SK-N-SH (cell line): ENCODE measurements around the gene TMEM223. TPM values are rescaled to one million over a fixed set of nuclear protein-coding genes. Genes with fewer than 3 reads are reported as not detected.
"Not testable (repeated sequence)": the region's sequence is repeated elsewhere in the genome, so short reads cannot be mapped to it uniquely, and the experiment has no call there.

ENCODE experiments used
- CTCF ChIA-PET: fragments of 300-600, 350-600 bp; formaldehyde crosslinking; extraction: SDS; loops from one replicate; lab custom pipeline; 2021; lab: Yijun Ruan, JAX
- POLR2A ChIA-PET: fragments of 350-600 bp; sonication (Branson Sonifier 250); formaldehyde crosslinking; extraction: SDS; loops from one replicate; lab custom pipeline; 2020; ENCODE audit warnings: antibody characterized with exemption, inconsistent platforms; lab: Yijun Ruan, JAX
- DNase-seq: peaks from one replicate; pipeline ENCODE4 v3.0.0; 2012
- H2AFZ ChIP-seq: fragments of 200-600 bp; sonication (generic); 2 replicates; pipeline ENCODE4 v1.8.1; 2016; ENCODE audit warnings: antibody characterized with exemption, mild to moderate bottlenecking, low read depth
- H3F3A ChIP-seq: fragments of 200-600 bp; sonication (generic); replicated peaks from 2 replicates; pipeline ENCODE3; 2016; ENCODE audit warnings: antibody characterized with exemption, mild to moderate bottlenecking; ENCODE audit not compliant: insufficient read depth
- H3K27ac ChIP-seq, 2 experiments: fragments of 200-500 bp in 1 of 2; fragments of 200-600 bp in 1 of 2; sonication (Bioruptor generic) in 1 of 2; sonication (generic), shearing (Covaris generic) in 1 of 2; 2 replicates each; pipeline versions ENCODE4 v1.5.1 to v1.6.1; 2014 to 2016; ENCODE audit warnings: low read depth in 2 of 2, inconsistent platforms in 1 of 2, low read length in 1 of 2, mild to moderate bottlenecking in 1 of 2, mixed read lengths in 1 of 2
- H3K27me3 ChIP-seq: fragments of 200-600 bp; sonication (generic), shearing (Covaris generic); 2 replicates; pipeline ENCODE4 v1.6.1; 2016; ENCODE audit warnings: mixed run types; ENCODE audit not compliant: insufficient read depth
- H3K36me3 ChIP-seq, 2 experiments: fragments of 200-500 bp in 1 of 2; fragments of 200-600 bp in 1 of 2; sonication (Bioruptor generic) in 1 of 2; sonication (generic) in 1 of 2; replicated peaks in 1 of 2; 2 replicates each; pipeline versions ENCODE3 to v1.5.1; 2014 to 2016; ENCODE audit warnings: low read length in 1 of 2, mild to moderate bottlenecking in 1 of 2; ENCODE audit not compliant: insufficient read depth in 2 of 2, control insufficient read depth in 1 of 2
- H3K4me1 ChIP-seq, 2 experiments: fragments of 200-500 bp in 1 of 2; fragments of 200-600 bp in 1 of 2; sonication (Bioruptor generic) in 1 of 2; sonication (generic), shearing (Covaris generic) in 1 of 2; 2 replicates each; pipeline versions ENCODE4 v1.5.1 to v1.6.1; 2014 to 2016; ENCODE audit warnings: low read depth in 1 of 2, low read length in 1 of 2, mixed run types in 1 of 2; ENCODE audit not compliant: insufficient read depth in 2 of 2, control insufficient read depth in 1 of 2
- H3K4me2 ChIP-seq: fragments of 200-600 bp; sonication (generic), shearing (Covaris generic); 2 replicates; pipeline ENCODE4 v1.6.1; 2017; ENCODE audit warnings: mixed run types
- H3K4me3 ChIP-seq, 2 experiments: fragments of 200-500 bp in 1 of 2; fragments of 200-600 bp in 1 of 2; sonication (Bioruptor generic) in 1 of 2; sonication (generic), shearing (Covaris generic) in 1 of 2; 2 replicates each; pipeline versions ENCODE4 v1.5.1 to v1.8.1; 2014 to 2016; ENCODE audit warnings: low read depth in 2 of 2, inconsistent platforms in 1 of 2, low read length in 1 of 2, mild to moderate bottlenecking in 1 of 2, mixed read lengths in 1 of 2, moderate library complexity in 1 of 2
- H3K79me2 ChIP-seq: fragments of 200-600 bp; sonication (generic); 2 replicates; pipeline ENCODE4 v1.8.1; 2017; ENCODE audit warnings: mild to moderate bottlenecking; ENCODE audit not compliant: insufficient read depth
- H3K9ac ChIP-seq: fragments of 200-600 bp; sonication (generic); 2 replicates; pipeline ENCODE4 v1.6.1; 2017; ENCODE audit warnings: mixed run types
- H3K9me2 ChIP-seq: fragments of 200-600 bp; sonication (generic); 2 replicates; pipeline ENCODE4 v1.6.1; 2017; ENCODE audit warnings: mixed run types
- H3K9me3 ChIP-seq: fragments of 200-600 bp; sonication (generic); 2 replicates; pipeline ENCODE4 v1.6.1; 2017; ENCODE audit warnings: mixed run types, mild to moderate bottlenecking, moderate library complexity
- H4K20me1 ChIP-seq: fragments of 200-600 bp; sonication (generic); 2 replicates; pipeline ENCODE4 v1.6.1; 2017; ENCODE audit warnings: mild to moderate bottlenecking, mixed run types; ENCODE audit not compliant: insufficient read depth
- CHD2 ChIP-seq: fragments of 150-350 bp; IDR thresholded peaks from 2 replicates; pipeline ENCODE4 v1.6.1; 2018; ENCODE audit warnings: low read length; ENCODE audit not compliant: partially characterized antibody
- CTCF ChIP-seq: fragments of 200-600 bp; sonication (generic); IDR thresholded peaks from 2 replicates; pipeline ENCODE4 v1.6.1; 2017; ENCODE audit warnings: antibody characterized with exemption, mild to moderate bottlenecking, moderate library complexity
- ELF1 ChIP-seq: IDR thresholded peaks from 2 replicates; pipeline ENCODE4 v1.4.0; 2012
- EZH2phosphoT487 ChIP-seq: fragments of 200-600 bp; sonication (generic); IDR thresholded peaks from 2 replicates; pipeline ENCODE4 v1.6.1; 2017; ENCODE audit warnings: low read depth, mixed run types, mild to moderate bottlenecking, antibody characterized with exemption, moderate library complexity, borderline replicate concordance
- FOXJ3 ChIP-seq: sonication (generic); formaldehyde crosslinking; IDR thresholded peaks from 2 replicates; pipeline ENCODE4 v1.5.1; 2020; ENCODE audit warnings: mild to moderate bottlenecking, missing genetic modification reagents
- JUND ChIP-seq: IDR thresholded peaks from 2 replicates; pipeline ENCODE4 v1.4.0; 2012
- MAX ChIP-seq: IDR thresholded peaks from 2 replicates; pipeline ENCODE4 v1.4.0; 2012; ENCODE audit warnings: low read depth
- NRF1 ChIP-seq: IDR thresholded peaks from 2 replicates; pipeline ENCODE4 v1.6.1; 2012; ENCODE audit warnings: low read depth, mild to moderate bottlenecking, low read length
- RAD21 ChIP-seq: IDR thresholded peaks from 2 replicates; pipeline ENCODE4 v1.6.1; 2012; ENCODE audit warnings: mild to moderate bottlenecking, low read length
- TAF1 ChIP-seq: IDR thresholded peaks from 2 replicates; pipeline ENCODE4 v1.6.1; 2012; ENCODE audit warnings: low read depth, mild to moderate bottlenecking, low read length, moderate library complexity, borderline replicate concordance
- WGBS: methylation state at CpG from one replicate; pipeline ENCODE4 v1.1.6; 2017; ENCODE audit warnings: low lambda C conversion rate; 5-methylcytosine and 5-hydroxymethylcytosine counted together
- polyA plus RNA-seq, 3 experiments: library from polyadenylated mRNA; depleted of rRNA; stranded (reverse); fragments of >200 nt; gene quantifications; 2 replicates each; pipeline ENCODE4 v1.2.3, GENCODE V29; 2012
- TF ChIP-seq, protein P1 (sequence below): fragments of 150-350 bp; IDR thresholded peaks from 2 replicates; pipeline ENCODE4 v1.6.1; 2017; ENCODE audit warnings: antibody characterized with exemption, low read length, low read depth, borderline replicate concordance

TMEM223 gene
- polyA plus RNA-seq, 1 of the 3 experiments (the other 2 are of a cell fraction) = 30.4 TPM

DNA sequence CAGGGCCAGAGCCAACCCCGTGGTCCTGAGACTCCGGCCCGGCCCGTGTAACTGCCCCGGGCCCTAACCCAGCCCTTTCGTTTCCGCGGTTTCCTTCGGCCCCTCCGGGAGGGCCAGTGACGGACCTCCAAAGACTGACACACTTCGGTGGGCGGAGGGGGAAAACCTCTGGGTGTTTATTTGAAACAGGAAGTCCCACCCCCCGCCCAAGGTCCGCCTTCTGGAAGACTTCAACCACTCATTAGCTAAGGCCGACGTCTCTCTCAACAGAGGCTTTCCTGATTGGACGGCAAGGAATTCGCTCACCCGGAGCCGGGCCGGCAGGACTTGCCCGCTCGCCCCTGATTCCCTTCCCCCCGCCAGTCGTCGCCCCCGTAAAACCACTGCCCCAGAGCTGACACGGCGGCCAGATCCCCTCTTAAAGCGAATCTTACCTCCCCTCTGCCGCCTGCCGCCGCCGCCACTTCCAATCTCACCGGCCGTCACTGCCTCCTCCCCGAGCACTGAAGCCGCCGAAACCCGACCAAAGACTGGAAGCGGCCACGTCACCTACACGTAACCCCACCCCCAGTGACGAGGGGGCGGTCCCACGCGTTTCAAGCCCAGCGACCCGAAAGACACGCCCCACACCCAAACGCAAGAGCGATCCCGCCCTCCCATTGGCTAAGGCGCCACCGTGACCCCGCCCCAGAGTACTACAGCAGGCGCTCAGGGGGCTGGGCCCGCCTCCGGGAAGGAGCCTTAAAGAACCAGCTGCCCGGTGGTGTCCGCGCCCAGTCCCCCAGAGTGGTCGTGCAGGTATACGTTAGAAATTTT lies 39.9 kb upstream of the TMEM223 start, which contains the start of gene STX5 (continued):
- TF ChIP-seq CTCF = no peak
- TF ChIP-seq JUND = 0 out of 2 replicates have a peak, but pooled peaks have one; percentile 2
- peak; percentile 56; the same call in 1 of the 2 replicates for TF ChIP-seq ELF1
- TF ChIP-seq EZH2phosphoT487 = no peak
- TF ChIP-seq TAF1 = peak; percentile 39
- peak; percentile 95 for TF ChIP-seq CHD2
- TF ChIP-seq NRF1 = no peak
- TF ChIP-seq, protein P1, sequence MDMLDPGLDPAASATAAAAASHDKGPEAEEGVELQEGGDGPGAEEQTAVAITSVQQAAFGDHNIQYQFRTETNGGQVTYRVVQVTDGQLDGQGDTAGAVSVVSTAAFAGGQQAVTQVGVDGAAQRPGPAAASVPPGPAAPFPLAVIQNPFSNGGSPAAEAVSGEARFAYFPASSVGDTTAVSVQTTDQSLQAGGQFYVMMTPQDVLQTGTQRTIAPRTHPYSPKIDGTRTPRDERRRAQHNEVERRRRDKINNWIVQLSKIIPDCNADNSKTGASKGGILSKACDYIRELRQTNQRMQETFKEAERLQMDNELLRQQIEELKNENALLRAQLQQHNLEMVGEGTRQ = no peak
- no peak for TF ChIP-seq FOXJ3 (CRISPR knock-in tag)

DNA sequence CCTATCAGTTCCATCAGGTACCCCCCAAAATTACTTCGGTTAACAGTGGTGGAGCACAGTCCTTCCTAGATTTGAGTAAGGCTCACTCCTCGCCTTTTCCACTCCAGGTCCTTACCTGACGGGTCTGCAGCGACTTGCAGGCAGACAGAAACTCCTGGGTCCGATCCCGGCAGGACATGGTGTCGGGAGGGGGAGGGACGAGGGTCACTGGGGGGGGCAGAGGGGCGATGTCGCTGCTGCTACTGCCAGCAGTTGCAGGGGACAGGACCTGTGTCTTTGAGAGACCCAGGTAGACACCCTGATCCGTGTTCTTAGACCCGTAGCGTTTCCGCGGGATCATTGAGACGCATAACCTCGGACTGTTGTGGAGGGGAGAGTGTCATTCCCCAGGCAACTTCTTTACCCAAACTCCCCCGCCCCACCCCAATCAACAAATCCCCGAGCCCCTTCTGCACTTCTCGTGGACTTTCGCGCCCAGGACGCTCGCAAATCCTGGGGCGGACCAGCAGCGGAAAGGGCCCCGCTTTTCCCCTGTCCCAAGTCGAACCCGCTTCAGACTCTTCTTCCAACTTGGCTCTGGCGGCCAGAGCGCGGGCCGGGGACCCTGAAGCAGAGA lies 39.2 kb upstream of the TMEM223 start:
- Histone ChIP-seq H3K27ac (peak overlapping the region; percentile 80 to 93), H3K4me1 (peaks cover 0 to 20% of the 10 kb centered on the region in 2 experiments; a peak in 3 of 4 replicates), H3K79me2 (peaks cover 67% of the 10 kb centered on the region), H3K9ac (peak overlapping the region; percentile 98), H3F3A (no peaks in the 10 kb centered on the region), H3K36me3 (peaks cover 32 to 37% of the 10 kb centered on the region in 2 experiments), H3K4me3 (peak overlapping the region; percentile 76 to 99), H3K27me3 (no peaks in the 10 kb centered on the region), H3K4me2 (peak overlapping the region; percentile 93), H3K9me2 (no peaks in the 10 kb centered on the region), H2AFZ (no peak overlapping the region), H3K9me3 (no peaks in the 10 kb centered on the region), H4K20me1 (peaks cover 32% of the 10 kb centered on the region)
- DNase-seq = peak; percentile 68
- no peak for TF ChIP-seq RAD21
- 0 out of 2 replicates have a peak, but pooled peaks have one; percentile 7 for TF ChIP-seq MAX
- no peak for TF ChIP-seq ELF1
- no peak for TF ChIP-seq NRF1
- WGBS = 2% methylated on average over 24 of the region's 33 CpGs
- POLR2A ChIA-PET = interaction anchor here (0.8 to 2.2 kb wide), 7 partner anchors 9 to 229 kb away, joined by 3 to 32 read pairs (median 4); partner anchors contain the start of genes MTA2, NXF1, SLC3A2 and TAF6L
- CTCF ChIA-PET = interaction anchor here (2.4 kb wide), 1 partner anchor 45 kb away, joined by 15 read pairs; no protein-coding TSS in a partner anchor

GRCh38 chr11:62828130-62828529 lies 36.3 kb upstream of the TMEM223 start:
- 93% methylated on average over 8 of the region's 8 CpGs for WGBS
- H3K79me2 ChIP-seq = peaks cover 56% of the 10 kb centered on the region
- peaks cover 32% of the 10 kb centered on the region for H4K20me1 ChIP-seq
- H3K36me3 ChIP-seq = peaks cover 35 to 43% of the 10 kb centered on the region in 2 experiments
- H3F3A ChIP-seq, H3K27me3 ChIP-seq, DNase-seq, H3K9me2 ChIP-seq, H2AFZ ChIP-seq, H3K9ac ChIP-seq, H3K27ac ChIP-seq, H3K4me3 ChIP-seq, H3K4me2 ChIP-seq, H3K9me3 ChIP-seq: not testable (repeated sequence)
- ChIA-PET POLR2A (interaction anchor here (0.6 to 1.9 kb wide), 4 partner anchors 13 to 1015 kb away, joined by 3 to 13 read pairs (median 3); partner anchors contain the start of genes NXF1 and TMEM179B), CTCF (interaction anchor here (0.8 to 4.1 kb wide), 3 partner anchors 15 to 59 kb away, joined by 3 to 24 read pairs (median 3); partner anchors contain the start of gene TMEM179B)
- peaks cover 0 to 14% of the 10 kb centered on the region in 2 experiments; a peak in 3 of 4 replicates for H3K4me1 ChIP-seq
